ENCODE results near the gene COLQ.

Gene COLQ
- total RNA-seq: 20.9 to 69.3 (median 34.5) reads per million in 3 donors

GRCh38 chr3:15521573-15521965 lies at the start of gene COLQ:
Gene COLQ (minus strand): TSS chr3:15521706. CDS start chr3:15521625, 81 bp downstream.
- Histone ChIP-seq H3K27me3 (replicated peaks; ENCODE audit: control insufficient read depth, insufficient read depth, low read length, poor library complexity, severe bottlenecking) (no peaks in the 10 kb centered on the region), H3K36me3 (ENCODE audit: control insufficient read depth, insufficient read depth, low read length) (no peaks in the 10 kb centered on the region), H3K9me3 (ENCODE audit: control insufficient read depth, low read length) (no peaks in the 10 kb centered on the region), H3K27ac (ENCODE audit: insufficient read depth, low read length, poor library complexity, severe bottlenecking) (no peak within 1 kb of the TSS), H3K4me1 (ENCODE audit: control insufficient read depth, insufficient read depth, low read length, poor library complexity, severe bottlenecking) (peaks cover 4% of the 10 kb centered on the region), H3K4me3 (ENCODE audit: insufficient read depth, low read depth, low read length, poor library complexity, severe bottlenecking) (peak within 1 kb of the TSS; percentile 12)
- DNase-seq: no peak

GRCh38 chr3:15563190-15563589 lies 41.7 kb upstream of the COLQ start:
- H3K27me3 ChIP-seq (replicated peaks; ENCODE audit: control insufficient read depth, insufficient read depth, low read length, poor library complexity, severe bottlenecking): no peaks in the 10 kb centered on the region
- H3K36me3 ChIP-seq (ENCODE audit: control insufficient read depth, insufficient read depth, low read length): peaks cover 61% of the 10 kb centered on the region
- no peak for DNase-seq
- H3K4me3 ChIP-seq (ENCODE audit: insufficient read depth, low read depth, low read length, poor library complexity, severe bottlenecking): no peak overlapping the region
- H3K27ac ChIP-seq (ENCODE audit: insufficient read depth, low read length, poor library complexity, severe bottlenecking): no peak overlapping the region
- H3K4me1 ChIP-seq (ENCODE audit: control insufficient read depth, insufficient read depth, low read length, poor library complexity, severe bottlenecking): no peaks in the 10 kb centered on the region
- H3K9me3 ChIP-seq (ENCODE audit: control insufficient read depth, low read length): no peaks in the 10 kb centered on the region

- no peak for DNase-seq
- Histone ChIP-seq H3K36me3 (ENCODE audit: control insufficient read depth, insufficient read depth, low read length) (peaks cover 55% of the 10 kb centered on the region), H3K27me3 (replicated peaks; ENCODE audit: control insufficient read depth, insufficient read depth, low read length, poor library complexity, severe bottlenecking) (no peaks in the 10 kb centered on the region), H3K9me3 (ENCODE audit: control insufficient read depth, low read length) (no peaks in the 10 kb centered on the region), H3K4me3 (ENCODE audit: insufficient read depth, low read depth, low read length, poor library complexity, severe bottlenecking) (no peak overlapping the region), H3K27ac (ENCODE audit: insufficient read depth, low read length, poor library complexity, severe bottlenecking) (no peak overlapping the region), H3K4me1 (ENCODE audit: control insufficient read depth, insufficient read depth, low read length, poor library complexity, severe bottlenecking) (no peaks in the 10 kb centered on the region)
These were observed 41.1 kb upstream of the COLQ start for GRCh38 chr3:15562560-15562959.

GRCh38 chr3:15558581-15558980 lies 37.1 kb upstream of the COLQ start:
- H3K27ac ChIP-seq (ENCODE audit: insufficient read depth, low read length, poor library complexity, severe bottlenecking): no peak overlapping the region
- H3K9me3 ChIP-seq (ENCODE audit: control insufficient read depth, low read length): no peaks in the 10 kb centered on the region
- H3K27me3 ChIP-seq (replicated peaks; ENCODE audit: control insufficient read depth, insufficient read depth, low read length, poor library complexity, severe bottlenecking): no peaks in the 10 kb centered on the region
- no peak for DNase-seq
- H3K36me3 ChIP-seq (ENCODE audit: control insufficient read depth, insufficient read depth, low read length): peaks cover 25% of the 10 kb centered on the region
- H3K4me1 ChIP-seq (ENCODE audit: control insufficient read depth, insufficient read depth, low read length, poor library complexity, severe bottlenecking): peaks cover 11% of the 10 kb centered on the region
- H3K4me3 ChIP-seq (ENCODE audit: insufficient read depth, low read depth, low read length, poor library complexity, severe bottlenecking): no peak overlapping the region

- Histone ChIP-seq H3K4me1 (ENCODE audit: control insufficient read depth, insufficient read depth, low read length, poor library complexity, severe bottlenecking) (peaks cover 11% of the 10 kb centered on the region), H3K4me3 (ENCODE audit: insufficient read depth, low read depth, low read length, poor library complexity, severe bottlenecking) (no peak overlapping the region), H3K36me3 (ENCODE audit: control insufficient read depth, insufficient read depth, low read length) (peaks cover 18% of the 10 kb centered on the region), H3K9me3 (ENCODE audit: control insufficient read depth, low read length) (no peaks in the 10 kb centered on the region), H3K27me3 (replicated peaks; ENCODE audit: control insufficient read depth, insufficient read depth, low read length, poor library complexity, severe bottlenecking) (no peaks in the 10 kb centered on the region), H3K27ac (ENCODE audit: insufficient read depth, low read length, poor library complexity, severe bottlenecking) (no peak overlapping the region)
- peak; percentile 32 to 47 (median 41) for DNase-seq
These were observed 36.0 kb upstream of the COLQ start for GRCh38 chr3:15557511-15557946.

GRCh38 chr3:15556512-15556911 lies 35.0 kb upstream of the COLQ start:
- Histone ChIP-seq H3K27me3 (replicated peaks; ENCODE audit: control insufficient read depth, insufficient read depth, low read length, poor library complexity, severe bottlenecking) (no peaks in the 10 kb centered on the region), H3K9me3 (ENCODE audit: control insufficient read depth, low read length) (no peaks in the 10 kb centered on the region), H3K4me1 (ENCODE audit: control insufficient read depth, insufficient read depth, low read length, poor library complexity, severe bottlenecking) (peaks cover 11% of the 10 kb centered on the region), H3K27ac (ENCODE audit: insufficient read depth, low read length, poor library complexity, severe bottlenecking) (no peak overlapping the region), H3K36me3 (ENCODE audit: control insufficient read depth, insufficient read depth, low read length) (peaks cover 8% of the 10 kb centered on the region), H3K4me3 (ENCODE audit: insufficient read depth, low read depth, low read length, poor library complexity, severe bottlenecking) (no peak overlapping the region)
- no peak for DNase-seq

GRCh38 chr3:15553749-15554148 lies 32.2 kb upstream of the COLQ start:
- no peaks in the 10 kb centered on the region for H3K36me3 ChIP-seq (ENCODE audit: control insufficient read depth, insufficient read depth, low read length)
- H3K27me3 ChIP-seq (replicated peaks; ENCODE audit: control insufficient read depth, insufficient read depth, low read length, poor library complexity, severe bottlenecking): no peaks in the 10 kb centered on the region
- H3K27ac ChIP-seq (ENCODE audit: insufficient read depth, low read length, poor library complexity, severe bottlenecking): no peak overlapping the region
- H3K4me1 ChIP-seq (ENCODE audit: control insufficient read depth, insufficient read depth, low read length, poor library complexity, severe bottlenecking): peaks cover 11% of the 10 kb centered on the region
- H3K9me3 ChIP-seq (ENCODE audit: control insufficient read depth, low read length): no peaks in the 10 kb centered on the region
- no peak for DNase-seq
- no peak overlapping the region for H3K4me3 ChIP-seq (ENCODE audit: insufficient read depth, low read depth, low read length, poor library complexity, severe bottlenecking)

- no peak for DNase-seq
These were observed 30.4 kb upstream of the COLQ start for GRCh38 chr3:15551902-15552301.

GRCh38 chr3:15549846-15550245 lies 28.3 kb upstream of the COLQ start:
- Histone ChIP-seq H3K36me3 (ENCODE audit: control insufficient read depth, insufficient read depth, low read length) (no peaks in the 10 kb centered on the region), H3K4me1 (ENCODE audit: control insufficient read depth, insufficient read depth, low read length, poor library complexity, severe bottlenecking) (no peaks in the 10 kb centered on the region), H3K27me3 (replicated peaks; ENCODE audit: control insufficient read depth, insufficient read depth, low read length, poor library complexity, severe bottlenecking) (no peaks in the 10 kb centered on the region), H3K9me3 (ENCODE audit: control insufficient read depth, low read length) (no peaks in the 10 kb centered on the region), H3K4me3 (ENCODE audit: insufficient read depth, low read depth, low read length, poor library complexity, severe bottlenecking) (no peak overlapping the region), H3K27ac (ENCODE audit: insufficient read depth, low read length, poor library complexity, severe bottlenecking) (no peak overlapping the region)
- DNase-seq: no peak

More at GRCh38 chr3:15551902-15552301, 30.4 kb upstream of the COLQ start:
- H3K27me3 ChIP-seq (replicated peaks; ENCODE audit: control insufficient read depth, insufficient read depth, low read length, poor library complexity, severe bottlenecking): no peaks in the 10 kb centered on the region
- no peak overlapping the region for H3K4me3 ChIP-seq (ENCODE audit: insufficient read depth, low read depth, low read length, poor library complexity, severe bottlenecking)
- H3K9me3 ChIP-seq (ENCODE audit: control insufficient read depth, low read length): no peaks in the 10 kb centered on the region
- no peak overlapping the region for H3K27ac ChIP-seq (ENCODE audit: insufficient read depth, low read length, poor library complexity, severe bottlenecking)
- peaks cover 4% of the 10 kb centered on the region for H3K4me1 ChIP-seq (ENCODE audit: control insufficient read depth, insufficient read depth, low read length, poor library complexity, severe bottlenecking)
- no peaks in the 10 kb centered on the region for H3K36me3 ChIP-seq (ENCODE audit: control insufficient read depth, insufficient read depth, low read length)

- H3K9me3 ChIP-seq (ENCODE audit: control insufficient read depth, low read length): no peaks in the 10 kb centered on the region
- H3K36me3 ChIP-seq (ENCODE audit: control insufficient read depth, insufficient read depth, low read length): no peaks in the 10 kb centered on the region
- H3K27ac ChIP-seq (ENCODE audit: insufficient read depth, low read length, poor library complexity, severe bottlenecking): no peak overlapping the region
- peaks cover 17% of the 10 kb centered on the region for H3K4me1 ChIP-seq (ENCODE audit: control insufficient read depth, insufficient read depth, low read length, poor library complexity, severe bottlenecking)
- H3K27me3 ChIP-seq (replicated peaks; ENCODE audit: control insufficient read depth, insufficient read depth, low read length, poor library complexity, severe bottlenecking): no peaks in the 10 kb centered on the region
- DNase-seq: no peak
- H3K4me3 ChIP-seq (ENCODE audit: insufficient read depth, low read depth, low read length, poor library complexity, severe bottlenecking): no peak overlapping the region
These were observed 21.1 kb upstream of the COLQ start for GRCh38 chr3:15542614-15543013.

Data from effector memory CD4-positive, alpha-beta T cell (primary cell).